ENCODE measurements around the gene TNFAIP3.
A peak's percentile ranks its signal among the peaks of the same experiment; 100 is the strongest.
"Not testable (repeated sequence)": the region's sequence is repeated elsewhere in the genome, so short reads cannot be mapped to it uniquely, and the experiment has no call there.

Gene TNFAIP3

GRCh38 chr6:137878486-137879285, 11.6 kb downstream of the TNFAIP3 start:
- no peak for DNase-seq (ENCODE audit: low spot score)

DNA sequence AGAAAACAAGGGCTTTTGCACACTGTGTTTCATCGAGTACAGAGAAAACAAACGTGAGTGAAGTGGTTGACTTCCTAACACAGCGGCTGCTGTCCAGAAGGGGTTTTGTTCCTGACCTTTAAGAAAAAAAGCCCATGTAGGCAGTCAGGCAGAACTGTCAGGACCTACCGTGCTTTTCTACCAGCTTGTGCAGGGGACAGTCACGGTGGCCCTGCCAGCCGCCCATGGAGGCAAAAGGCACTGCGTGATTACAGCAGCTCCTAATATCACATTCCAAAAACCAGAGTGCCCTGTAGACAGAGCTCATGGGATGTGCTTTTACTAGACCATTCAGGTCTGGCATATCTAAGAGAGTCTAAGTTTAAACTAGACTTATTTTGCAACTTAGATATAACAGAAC, 12.2 kb downstream of the TNFAIP3 start:
- no peak for DNase-seq (ENCODE audit: low spot score)

DNA sequence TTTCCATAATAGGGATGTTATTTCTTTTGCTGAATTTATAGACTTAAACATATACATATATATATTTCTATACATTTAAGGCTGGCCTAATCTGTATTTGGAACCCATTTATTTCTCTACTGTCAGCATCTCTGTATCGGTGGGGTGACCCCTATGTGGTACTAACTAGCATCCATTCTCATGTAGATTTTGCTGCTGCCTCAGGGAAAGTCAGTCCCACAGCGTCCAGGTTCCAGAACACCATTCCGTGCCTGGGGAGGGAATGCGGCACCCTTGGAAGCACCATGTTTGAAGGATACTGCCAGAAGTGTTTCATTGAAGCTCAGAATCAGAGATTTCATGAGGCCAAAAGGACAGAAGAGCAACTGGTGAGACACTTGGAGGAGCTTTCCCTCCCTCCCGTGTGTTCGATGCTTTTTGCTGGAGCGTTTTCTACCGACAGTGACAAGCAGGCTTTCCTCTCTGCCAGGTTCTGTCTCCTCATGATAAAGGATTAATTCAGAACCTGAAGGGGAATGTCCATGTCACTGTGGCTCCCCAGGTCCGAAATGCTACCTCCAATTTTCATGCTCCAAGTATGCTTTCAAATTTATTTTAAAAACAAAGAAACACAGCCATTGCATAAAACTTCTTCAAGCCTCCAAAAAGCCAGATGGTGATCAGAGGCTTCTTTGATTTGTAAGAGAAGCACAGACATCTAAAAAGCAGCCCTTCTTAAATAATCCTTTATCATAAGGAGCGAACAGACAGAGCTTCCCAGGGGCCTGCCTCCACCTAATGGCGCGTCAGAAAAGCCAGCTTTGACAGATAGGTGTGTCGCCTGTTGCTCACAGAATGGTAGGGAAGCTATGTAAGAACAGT, 13.1 kb downstream of the TNFAIP3 start:
- DNase-seq (ENCODE audit: low spot score), result no peak

DNA sequence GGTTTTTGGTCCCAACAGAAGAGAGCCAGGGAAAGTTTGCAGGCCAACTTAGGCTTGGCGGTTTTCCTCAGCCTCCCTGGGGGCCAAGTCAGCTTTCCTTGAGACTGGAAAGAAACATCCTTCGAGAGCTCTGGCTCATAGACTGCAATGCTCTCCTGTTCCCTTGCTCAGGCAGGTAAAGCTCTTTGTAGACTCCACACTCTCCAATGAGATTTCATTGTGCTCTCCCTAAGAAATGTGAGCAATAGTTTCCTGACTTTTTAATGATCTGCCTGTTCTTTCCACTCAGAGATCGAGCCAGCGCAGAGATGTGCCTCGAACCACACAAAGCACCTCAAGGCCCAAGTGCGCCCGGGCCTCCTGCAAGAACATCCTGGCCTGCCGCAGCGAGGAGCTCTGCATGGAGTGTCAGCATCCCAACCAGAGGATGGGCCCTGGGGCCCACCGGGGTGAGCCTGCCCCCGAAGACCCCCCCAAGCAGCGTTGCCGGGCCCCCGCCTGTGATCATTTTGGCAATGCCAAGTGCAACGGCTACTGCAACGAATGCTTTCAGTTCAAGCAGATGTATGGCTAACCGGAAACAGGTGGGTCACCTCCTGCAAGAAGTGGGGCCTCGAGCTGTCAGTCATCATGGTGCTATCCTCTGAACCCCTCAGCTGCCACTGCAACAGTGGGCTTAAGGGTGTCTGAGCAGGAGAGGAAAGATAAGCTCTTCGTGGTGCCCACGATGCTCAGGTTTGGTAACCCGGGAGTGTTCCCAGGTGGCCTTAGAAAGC, 13.9 kb downstream of the TNFAIP3 start:
- DNase-seq (ENCODE audit: low spot score), result no peak

- no peak for DNase-seq (ENCODE audit: low spot score)
Observed at GRCh38 chr6:137881522-137881886, 14.4 kb downstream of the TNFAIP3 start.

GRCh38 chr6:137882225-137882961, 15.3 kb downstream of the TNFAIP3 start:
- DNase-seq (ENCODE audit: low spot score), result no peak

DNA sequence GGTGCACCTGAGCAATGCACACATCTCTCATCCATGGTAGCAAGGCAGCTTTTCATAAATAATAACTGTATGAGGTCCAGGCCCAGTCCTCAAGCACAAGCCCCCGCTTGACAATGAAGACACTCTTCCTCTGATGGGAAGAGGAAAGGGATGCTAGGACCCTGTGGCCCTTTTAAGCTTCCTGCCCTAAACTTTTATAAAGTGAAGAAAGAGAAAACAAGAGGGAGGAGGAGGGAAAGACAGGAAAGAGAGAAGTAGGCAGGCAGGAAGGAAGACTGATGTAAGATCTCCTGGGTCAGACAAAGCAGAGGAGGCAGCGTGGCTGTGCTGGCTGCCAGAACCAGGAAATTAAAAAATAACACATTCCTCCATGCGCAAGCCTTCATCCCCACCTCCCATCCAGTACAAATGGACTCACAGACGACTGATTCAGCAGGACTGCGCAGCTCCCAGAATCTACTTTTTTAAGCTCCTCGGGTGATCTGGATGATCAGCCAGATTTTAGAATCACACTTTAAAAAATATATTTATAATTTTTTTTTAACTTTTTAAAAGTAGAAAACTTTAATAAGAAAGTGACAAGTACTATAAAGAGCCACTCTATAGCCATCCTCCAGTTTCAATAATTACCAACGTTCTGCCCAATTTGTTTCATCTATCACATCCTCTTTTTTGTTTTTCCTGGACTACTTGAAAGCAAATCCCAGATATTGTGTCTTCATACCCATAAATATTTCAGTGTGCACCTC, 16.5 kb downstream of the TNFAIP3 start:
- peak; percentile 61 for DNase-seq (ENCODE audit: low spot score)

GRCh38 chr6:137884149-137884909, 17.3 kb downstream of the TNFAIP3 start:
- DNase-seq (ENCODE audit: low spot score), result peak; percentile 42

DNA sequence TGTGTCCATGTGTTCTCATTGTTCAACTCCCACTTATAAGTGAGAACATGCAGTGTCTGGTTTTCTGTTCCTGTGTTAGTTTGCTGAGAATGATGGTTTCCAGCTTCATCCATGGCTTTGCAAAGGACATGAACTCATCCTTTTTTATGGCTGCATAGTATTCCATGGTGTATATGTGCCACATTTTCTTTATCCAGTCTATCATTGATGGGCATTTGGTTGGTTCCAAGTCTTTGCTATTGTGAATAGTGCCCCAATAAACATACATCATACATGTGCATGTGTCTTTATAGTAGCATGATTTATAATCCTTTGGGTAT, 17.8 kb downstream of the TNFAIP3 start:
- not testable (repeated sequence) for DNase-seq (ENCODE audit: low spot score)

GRCh38 chr6:137886226-137886625, 19.2 kb downstream of the TNFAIP3 start:
- DNase-seq (ENCODE audit: low spot score), result not testable (repeated sequence)

GRCh38 chr6:137890983-137891537, 24.0 kb downstream of the TNFAIP3 start:
- no peak for DNase-seq (ENCODE audit: low spot score)

DNA sequence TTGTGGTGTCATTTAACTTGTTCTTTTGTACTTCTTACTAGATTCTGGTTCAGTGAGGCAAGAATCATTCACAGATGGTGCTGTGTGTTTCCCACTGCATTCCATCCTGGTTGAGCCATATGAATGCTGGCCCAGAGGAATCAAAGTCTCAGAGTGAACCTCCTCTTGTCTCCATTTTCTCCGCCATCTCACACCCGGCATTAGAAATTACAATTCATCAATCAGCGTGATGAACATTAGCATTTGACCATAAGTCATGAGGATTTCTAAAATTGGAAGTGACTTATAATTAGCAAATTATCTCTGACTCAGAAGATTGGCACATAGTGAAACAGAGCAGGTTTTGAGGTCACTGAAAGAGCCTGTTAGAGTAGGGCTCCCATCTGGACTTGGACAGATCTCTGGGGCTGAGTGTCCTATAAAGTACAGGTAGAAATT, 25.2 kb downstream of the TNFAIP3 start:
- DNase-seq (ENCODE audit: low spot score), result peak; percentile 56

- no peak for DNase-seq (ENCODE audit: low spot score)
Observed at GRCh38 chr6:137893181-137893580, 26.1 kb downstream of the TNFAIP3 start.

- DNase-seq (ENCODE audit: low spot score), result no peak
Observed at GRCh38 chr6:137893726-137894125, 26.7 kb downstream of the TNFAIP3 start.

DNA sequence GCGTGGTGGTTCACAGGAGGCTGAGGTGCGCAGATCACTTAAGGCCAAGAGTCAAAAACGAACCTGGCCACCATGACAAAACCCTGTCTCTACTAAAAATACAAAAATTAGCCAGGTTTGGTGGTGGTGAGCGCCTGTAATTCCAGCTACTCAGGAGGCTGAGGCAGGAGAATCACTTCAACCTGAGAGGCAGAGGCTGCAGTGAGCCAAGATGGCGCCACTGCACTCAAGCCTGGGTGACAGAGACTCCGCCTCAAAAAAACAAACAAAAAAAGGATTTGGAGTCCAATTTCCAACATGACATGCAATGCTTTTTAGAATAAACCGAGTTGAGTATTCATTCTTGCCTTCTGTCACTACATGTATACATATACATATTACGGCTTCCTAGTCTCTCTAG, 27.3 kb downstream of the TNFAIP3 start:
- not testable (repeated sequence) for DNase-seq (ENCODE audit: low spot score)

DNA sequence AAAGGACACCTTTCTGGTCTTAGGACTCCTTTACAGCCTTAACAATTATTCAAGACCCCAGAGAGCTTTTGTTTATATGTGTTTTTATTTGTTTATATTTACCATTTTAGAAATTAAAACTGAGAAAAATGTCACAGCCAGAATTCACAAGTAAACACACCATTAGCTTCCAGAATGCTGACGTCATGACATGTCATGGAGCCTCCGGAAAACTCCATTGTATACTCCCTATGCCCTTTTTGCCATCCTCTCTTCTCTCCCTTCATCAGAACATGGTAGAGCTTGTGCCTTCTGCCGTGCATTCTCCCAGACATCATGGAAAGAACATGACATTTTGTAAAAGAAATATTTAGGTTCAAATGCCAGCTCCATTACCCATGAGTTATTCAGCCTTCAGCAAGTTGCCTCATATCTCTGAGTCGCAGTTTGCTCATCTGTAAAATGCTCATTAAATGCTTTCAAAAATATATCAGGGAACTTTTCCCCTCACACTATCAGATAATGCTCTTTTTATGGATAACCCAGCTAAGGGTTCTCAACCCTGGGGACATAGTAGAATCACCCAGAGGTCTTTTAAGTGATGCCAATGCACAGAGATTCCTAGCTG, 27.8 kb downstream of the TNFAIP3 start:
- DNase-seq (ENCODE audit: low spot score), result peak; percentile 76

- no peak for DNase-seq (ENCODE audit: low spot score)
Observed at GRCh38 chr6:137896647-137897046, 29.6 kb downstream of the TNFAIP3 start.

DNA sequence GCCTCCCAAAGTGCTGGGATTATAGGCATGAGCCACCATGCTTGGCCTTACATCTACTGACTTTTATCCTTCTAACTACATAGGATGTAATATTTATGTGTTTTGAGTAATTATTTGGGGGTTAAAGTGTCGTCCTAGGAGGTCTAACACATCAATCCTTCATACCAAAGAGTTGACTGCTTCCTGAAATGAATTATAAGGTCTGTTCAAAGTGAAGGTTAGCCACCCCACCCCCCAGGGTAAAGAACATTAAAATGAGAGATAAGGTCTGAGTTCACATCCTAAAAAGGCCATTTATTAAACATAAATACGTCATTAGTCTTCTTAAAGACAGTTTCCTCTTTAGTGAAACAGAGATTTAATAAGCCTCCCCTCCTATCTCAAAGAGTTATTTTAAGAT, 33.8 kb downstream of the TNFAIP3 start:
- DNase-seq (ENCODE audit: low spot score), result no peak

DNA sequence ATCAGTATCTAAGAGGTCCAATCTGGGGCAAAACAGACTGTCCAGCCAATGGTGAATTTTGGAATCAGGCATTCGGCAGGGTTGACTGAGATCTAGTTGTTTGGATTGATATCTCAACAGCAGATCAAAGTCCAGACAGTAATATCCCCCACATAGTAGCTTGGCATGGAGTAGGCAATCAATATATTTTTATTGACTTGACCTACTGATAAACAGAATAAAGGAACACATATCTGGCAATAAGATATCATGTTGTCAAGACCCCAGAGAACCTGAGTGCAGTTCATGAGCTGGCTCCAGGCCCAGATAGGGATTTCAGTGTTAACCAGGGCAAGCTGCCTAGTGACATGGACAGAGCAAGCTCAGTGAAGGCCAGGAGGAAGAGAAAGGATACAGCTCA, 34.4 kb downstream of the TNFAIP3 start:
- DNase-seq (ENCODE audit: low spot score), result no peak

DNA sequence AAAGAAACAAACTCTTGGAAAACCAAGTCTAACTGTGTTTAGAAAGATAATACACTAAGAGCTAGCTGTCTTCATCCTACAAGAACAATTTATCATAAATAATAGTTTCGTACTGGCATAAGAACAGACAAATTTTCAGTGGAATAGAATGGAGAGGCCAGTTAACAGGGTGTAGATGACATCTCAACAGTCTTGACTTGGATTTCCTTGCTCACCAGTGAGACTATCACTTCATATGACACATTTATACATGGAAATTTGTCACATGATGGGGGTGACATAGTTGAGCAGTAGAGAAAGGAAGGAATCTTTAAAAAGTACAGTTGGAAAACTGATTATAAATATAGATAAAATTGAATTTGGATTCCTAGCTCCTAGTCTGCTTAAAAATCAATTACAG, 35.6 kb downstream of the TNFAIP3 start:
- DNase-seq (ENCODE audit: low spot score), result no peak

Data from kidney tubule cell (primary cell).